Measurements from ENCODE around the gene MFSD2A. TPM values are rescaled to one million over a fixed set of nuclear protein-coding genes. Genes with fewer than 3 reads are reported as not detected.
"Not testable (repeated sequence)": the region's sequence is repeated elsewhere in the genome, so short reads cannot be mapped to it uniquely, and the experiment has no call there.

The MFSD2A gene
- total RNA-seq (2014; rRNA removed; shearing (Covaris generic); ENCODE audit: low replicate concordance), result 5.7 and 6.6 TPM in 2 replicates

DNA sequence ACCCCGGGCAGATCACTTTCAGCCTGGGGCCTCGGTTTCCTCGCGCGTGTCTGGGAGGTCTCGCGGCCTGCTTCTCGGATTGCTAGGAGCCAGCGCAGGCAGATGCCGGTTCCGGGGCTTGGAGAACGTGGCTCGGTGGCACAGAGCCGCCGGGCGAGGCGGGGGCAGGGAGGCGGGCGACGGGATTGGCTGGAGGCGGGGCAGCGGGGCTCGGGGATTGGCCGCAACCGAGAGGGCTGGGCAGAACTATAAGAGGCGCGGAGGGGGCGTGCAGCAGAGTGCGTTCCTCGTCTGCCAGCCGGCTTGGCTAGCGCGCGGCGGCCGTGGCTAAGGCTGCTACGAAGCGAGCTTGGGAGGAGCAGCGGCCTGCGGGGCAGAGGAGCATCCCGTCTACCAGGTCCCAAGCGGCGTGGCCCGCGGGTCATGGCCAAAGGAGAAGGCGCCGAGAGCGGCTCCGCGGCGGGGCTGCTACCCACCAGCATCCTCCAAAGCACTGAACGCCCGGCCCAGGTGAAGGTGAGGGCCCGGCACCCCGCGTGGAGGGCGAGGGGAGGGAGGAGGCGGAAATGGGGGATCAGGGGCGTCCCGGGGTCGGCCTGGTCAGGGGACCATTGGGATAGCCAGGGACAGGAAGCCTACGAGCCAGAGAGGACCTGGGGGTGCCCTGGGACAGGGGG lies at the start of gene MFSD2A:
Gene MFSD2A, plus strand, starts transcription at position 276 of the 677 bp plus-strand sequence. Its CDS starts 148 bp downstream, at position 424.
- in situ Hi-C loops (cut with HindIII; ENCODE audit: low pct_unique_long_range_greater_than_20kb, low sequenced_read_pairs), result no loop called here
- DNase-seq (ENCODE audit: low read depth), result peak; percentile 78

DNA sequence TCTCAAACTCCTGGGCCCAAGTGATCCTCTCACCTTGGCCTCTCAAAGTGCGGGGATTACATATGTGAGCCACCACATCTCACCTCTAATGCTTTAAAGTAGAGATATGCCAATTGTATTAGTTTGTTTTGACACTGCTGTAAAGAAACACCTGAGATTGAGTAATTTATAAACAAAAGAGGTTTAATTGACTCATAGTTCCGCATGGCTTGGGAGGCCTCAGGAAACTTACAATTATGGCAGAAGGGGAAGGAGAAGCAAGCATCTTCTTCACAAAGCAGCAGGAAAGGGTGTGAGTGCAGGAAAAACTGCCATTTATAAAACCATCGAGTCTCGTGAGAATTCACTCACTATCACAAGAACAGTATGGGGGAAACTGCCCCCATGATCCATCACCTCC lies 49.8 kb upstream of the MFSD2A start:
- in situ Hi-C loops (cut with HindIII; ENCODE audit: low pct_unique_long_range_greater_than_20kb, low sequenced_read_pairs), result no loop called here
- no peak for DNase-seq (ENCODE audit: low read depth)

DNA sequence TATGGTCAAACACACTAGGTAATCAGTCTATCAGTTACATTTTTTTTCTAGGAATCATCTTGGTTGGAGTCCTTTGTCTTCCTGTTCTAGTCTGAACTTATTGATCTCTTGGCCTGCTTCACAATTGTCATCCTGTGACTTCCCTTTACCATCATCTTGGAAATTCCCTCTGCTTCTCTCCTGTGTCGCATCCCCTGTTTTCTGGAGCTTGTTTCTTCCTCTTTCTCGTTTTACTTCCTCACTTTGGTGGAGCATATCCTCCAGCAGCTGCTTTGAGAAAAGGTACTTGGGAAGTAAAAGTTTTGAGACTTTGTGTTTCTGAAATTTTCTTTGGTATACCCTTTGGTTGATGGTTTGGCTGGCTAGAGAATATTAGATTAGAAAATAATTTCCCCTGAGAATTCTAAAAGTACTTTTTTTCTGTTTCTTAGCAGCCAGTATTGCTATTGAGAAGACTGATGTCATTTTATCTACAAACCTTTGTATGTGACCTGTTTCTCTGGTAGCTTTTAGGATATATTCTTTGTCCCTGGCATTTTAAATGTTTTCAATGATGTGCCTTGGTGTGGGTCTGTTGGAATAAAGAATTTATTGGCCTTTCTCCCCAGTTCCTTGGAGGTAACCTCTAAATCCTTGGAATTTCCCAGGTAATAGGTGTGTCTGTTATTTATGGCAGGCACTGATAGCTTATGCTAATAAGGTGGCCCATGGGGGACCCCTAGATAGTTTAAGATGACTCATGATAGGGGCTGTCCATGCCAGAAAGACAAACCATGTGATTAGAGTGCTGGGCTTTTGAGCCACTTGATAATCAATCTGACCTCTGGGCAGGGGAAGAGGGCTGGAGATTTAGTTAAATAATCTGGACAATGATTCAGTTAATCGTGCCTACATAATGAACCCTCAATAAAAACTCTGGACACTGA lies 47.2 kb upstream of the MFSD2A start:
- in situ Hi-C loops (cut with HindIII; ENCODE audit: low pct_unique_long_range_greater_than_20kb, low sequenced_read_pairs), result no loop called here

DNA sequence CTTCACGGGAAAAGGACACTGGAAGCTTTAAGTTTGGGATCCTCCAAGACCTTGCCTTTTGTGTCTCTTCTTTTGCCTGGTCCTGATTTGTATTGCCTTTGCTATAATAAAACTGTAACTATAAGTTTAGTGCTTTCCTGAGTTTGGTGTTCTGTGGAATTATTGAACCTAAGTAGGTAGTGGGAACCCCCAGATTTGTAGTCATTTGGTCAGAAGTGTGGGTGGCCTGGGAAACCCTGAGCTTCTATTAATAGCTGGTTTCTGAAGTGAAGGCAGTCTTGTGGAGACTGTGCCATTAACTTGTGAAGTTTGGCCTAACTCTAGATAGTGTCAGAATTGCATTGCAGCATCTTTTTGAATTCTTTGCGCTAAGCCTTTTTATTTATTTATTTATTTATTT lies 46.4 kb upstream of the MFSD2A start:
- DNase-seq (ENCODE audit: low read depth), result no peak
- in situ Hi-C loops (cut with HindIII; ENCODE audit: low pct_unique_long_range_greater_than_20kb, low sequenced_read_pairs), result no loop called here

More for the DNA sequence above, 47.2 kb upstream of the MFSD2A start:
- no peak for DNase-seq (ENCODE audit: low read depth)

DNA sequence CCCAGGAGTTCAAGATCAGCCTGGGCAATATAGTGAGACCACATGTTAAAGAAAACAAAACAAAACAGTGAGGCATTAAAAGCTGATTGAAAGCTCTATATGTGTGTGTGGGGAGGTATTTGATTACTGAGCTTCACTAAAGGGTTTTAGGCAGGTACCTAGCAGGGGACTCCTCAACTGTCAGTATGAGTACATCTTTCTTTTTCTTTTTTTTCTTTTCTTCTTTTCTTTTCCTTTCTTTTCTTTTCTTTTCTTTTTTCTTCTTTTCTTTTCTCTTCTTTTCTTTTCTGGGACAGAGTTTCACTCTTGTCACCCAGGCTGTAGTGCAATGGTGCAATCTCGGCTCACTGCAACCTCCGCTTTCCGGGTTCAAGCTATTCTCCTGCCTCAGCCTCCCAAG lies 44.7 kb upstream of the MFSD2A start:
- in situ Hi-C loops (cut with HindIII; ENCODE audit: low pct_unique_long_range_greater_than_20kb, low sequenced_read_pairs), result no loop called here
- no peak for DNase-seq (ENCODE audit: low read depth)

DNA sequence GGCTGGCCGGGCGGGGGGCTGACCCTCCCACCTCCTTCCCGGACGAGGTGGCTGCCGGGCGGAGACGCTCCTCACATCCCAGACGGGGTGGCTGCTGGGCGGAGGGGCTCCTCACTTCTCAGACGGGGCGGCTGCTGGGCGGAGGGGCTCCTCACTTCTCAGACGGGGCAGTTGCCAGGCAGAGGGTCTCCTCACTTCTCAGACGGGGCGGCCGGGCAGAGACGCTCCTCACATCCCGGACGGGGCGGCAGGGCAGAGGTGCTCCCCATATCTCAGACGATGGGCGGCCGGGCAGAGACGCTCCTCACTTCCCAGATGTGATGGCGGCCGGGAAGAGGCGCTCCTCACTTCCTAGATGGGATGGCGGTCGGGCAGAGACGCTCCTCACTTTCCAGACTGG lies 41.8 kb upstream of the MFSD2A start:
- DNase-seq (ENCODE audit: low read depth); in situ Hi-C loops (cut with HindIII; ENCODE audit: low pct_unique_long_range_greater_than_20kb, low sequenced_read_pairs): not testable (repeated sequence)

DNA sequence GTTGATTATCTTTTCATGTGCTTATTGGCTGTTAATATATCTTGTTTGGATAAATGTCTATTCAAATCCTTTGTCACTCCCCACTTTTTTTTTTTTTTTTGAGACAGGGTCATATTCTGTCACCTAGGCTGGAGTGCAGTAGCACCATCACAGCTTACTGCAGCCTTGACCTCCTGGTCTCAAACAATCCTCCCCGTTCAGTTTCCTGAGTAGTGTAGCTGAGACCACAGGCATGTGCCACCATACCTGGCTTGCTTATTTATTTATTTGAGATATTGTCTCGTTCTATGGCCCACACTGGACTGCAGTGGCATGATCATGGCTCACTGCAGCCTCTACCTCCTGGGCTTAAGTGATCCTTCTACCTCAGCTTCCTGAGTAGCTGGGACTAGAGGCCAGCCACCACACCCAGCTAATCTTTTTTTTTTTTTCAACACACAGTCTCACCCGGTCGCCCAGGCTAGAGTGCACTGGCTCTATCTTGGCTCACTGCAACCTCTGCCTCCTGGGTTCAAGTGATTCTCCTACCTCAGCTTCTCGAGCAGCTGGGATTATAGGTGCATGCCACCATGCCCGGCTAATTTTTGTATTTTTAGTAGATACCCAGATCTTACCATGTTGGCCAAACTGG lies 39.3 kb upstream of the MFSD2A start:
- DNase-seq (ENCODE audit: low read depth), result no peak
- in situ Hi-C loops (cut with HindIII; ENCODE audit: low pct_unique_long_range_greater_than_20kb, low sequenced_read_pairs), result no loop called here

DNA sequence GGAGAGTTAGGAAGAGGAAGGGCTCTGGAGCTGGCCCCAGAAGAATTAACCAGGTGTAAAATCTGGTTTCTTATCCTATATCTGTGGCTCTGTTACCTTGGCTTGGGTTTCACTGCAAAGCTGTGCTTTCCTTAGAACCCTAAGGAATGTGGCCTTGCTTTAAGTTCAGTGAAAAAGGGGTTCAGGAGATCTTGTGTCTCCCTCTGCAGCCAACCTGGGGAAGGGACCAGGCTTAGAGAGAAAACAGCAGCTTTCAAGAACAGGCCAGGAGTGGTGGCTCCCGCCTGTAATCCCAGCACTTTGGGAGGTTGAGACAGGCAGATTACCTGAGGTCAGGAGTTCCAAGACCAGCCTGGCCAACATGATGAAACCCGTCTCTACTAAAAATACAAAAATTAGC lies 37.1 kb upstream of the MFSD2A start:
- in situ Hi-C loops (cut with HindIII; ENCODE audit: low pct_unique_long_range_greater_than_20kb, low sequenced_read_pairs), result no loop called here
- DNase-seq (ENCODE audit: low read depth), result no peak

DNA sequence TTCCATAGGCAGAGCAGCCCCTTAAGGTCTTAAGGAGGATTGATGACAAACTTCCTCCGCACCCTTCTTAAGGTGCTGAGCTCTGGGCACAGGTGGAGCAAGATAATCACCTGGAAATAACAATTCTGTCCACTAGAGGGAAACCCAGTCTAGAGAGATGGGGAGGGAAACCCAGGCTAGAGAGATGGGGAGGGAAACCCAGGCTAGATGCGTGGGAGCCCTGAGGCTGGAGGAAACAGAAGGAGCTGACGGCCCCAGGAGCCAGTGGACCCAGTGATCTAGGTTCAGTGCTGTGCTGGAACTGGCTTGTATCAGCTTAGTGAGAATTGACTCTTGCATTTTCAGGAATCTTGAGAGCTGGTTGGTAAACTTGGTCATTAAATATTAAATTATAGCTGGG lies 35.4 kb upstream of the MFSD2A start:
- in situ Hi-C loops (cut with HindIII; ENCODE audit: low pct_unique_long_range_greater_than_20kb, low sequenced_read_pairs), result no loop called here
- peak; percentile 58 for DNase-seq (ENCODE audit: low read depth)

DNA sequence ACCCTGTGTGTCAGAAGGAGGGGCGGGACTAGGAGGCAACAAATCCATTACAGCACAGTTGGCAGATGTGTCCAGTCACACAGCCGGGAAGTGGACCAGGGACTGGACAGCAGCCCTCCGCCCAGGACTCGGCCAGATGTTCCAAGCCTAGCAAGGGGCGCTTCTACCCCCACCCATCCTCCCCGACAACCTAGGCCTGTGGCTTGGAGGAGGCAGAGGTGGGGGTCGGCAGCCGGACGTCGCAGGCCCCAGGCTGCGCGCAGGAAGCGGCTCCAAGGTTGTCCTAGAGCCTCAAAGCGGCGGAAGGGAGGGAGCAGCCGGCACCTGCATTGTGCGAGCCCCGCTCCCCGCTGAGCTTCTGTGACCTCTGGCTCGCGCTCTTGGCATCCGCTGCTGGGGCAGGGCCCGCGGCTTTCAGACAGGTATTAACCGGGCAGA lies 32.7 kb upstream of the MFSD2A start:
- in situ Hi-C loops (cut with HindIII; ENCODE audit: low pct_unique_long_range_greater_than_20kb, low sequenced_read_pairs), result no loop called here
- DNase-seq (ENCODE audit: low read depth), result no peak

DNA sequence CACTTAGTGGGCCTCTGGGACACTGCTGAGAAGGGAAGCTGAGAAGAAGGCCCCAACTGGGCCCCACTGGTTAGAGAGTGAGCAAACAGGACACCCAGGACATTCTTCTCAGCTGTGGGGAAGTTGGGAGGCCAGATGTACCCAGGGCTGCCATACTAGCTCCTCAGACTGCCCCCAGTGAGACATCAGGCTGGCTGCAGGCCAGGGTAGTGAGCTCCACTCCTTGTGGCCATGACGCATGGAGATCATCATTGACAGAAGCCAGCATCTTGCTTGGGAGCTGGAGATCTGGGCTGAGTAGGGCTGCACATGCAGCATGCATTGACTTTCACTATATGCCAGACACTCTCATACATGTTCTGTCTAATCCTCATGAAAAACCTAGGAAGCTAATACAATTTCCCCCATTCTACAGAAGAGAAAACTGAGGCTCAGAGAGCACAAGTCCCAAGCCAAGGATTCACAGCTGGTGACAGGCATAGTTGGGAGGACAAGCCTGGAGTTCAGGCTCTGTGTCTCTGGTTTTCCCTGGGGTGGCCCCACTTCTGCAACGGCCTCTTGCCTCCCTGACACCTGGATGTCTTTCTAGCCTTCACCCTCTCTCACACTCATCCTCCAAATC lies 29.1 kb upstream of the MFSD2A start:
- in situ Hi-C loops (cut with HindIII; ENCODE audit: low pct_unique_long_range_greater_than_20kb, low sequenced_read_pairs), result no loop called here
- DNase-seq (ENCODE audit: low read depth), result no peak

DNA sequence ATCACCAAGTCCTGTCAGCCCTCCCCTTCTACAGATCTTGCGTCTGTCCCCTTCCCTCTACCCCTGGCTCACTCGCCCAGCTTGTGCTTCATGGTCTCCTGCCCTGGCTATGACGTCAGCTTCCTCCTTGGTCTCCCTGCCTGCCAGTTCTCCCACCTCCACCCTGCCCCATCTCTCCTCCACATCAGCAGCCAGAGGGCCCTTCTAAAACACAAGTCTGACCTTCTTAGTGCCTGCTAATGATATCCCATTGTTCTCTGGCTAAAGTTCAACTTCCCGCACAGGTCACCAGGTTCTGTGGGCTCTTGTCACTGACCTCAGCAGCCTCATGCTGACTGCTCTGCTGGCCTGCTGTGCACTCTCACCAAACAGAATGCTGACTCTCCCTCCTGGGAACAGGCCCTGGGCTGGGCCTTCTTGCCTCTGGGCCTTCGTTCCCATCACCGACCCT lies 28.6 kb upstream of the MFSD2A start:
- in situ Hi-C loops (cut with HindIII; ENCODE audit: low pct_unique_long_range_greater_than_20kb, low sequenced_read_pairs), result no loop called here
- peak; percentile 45 for DNase-seq (ENCODE audit: low read depth)

DNA sequence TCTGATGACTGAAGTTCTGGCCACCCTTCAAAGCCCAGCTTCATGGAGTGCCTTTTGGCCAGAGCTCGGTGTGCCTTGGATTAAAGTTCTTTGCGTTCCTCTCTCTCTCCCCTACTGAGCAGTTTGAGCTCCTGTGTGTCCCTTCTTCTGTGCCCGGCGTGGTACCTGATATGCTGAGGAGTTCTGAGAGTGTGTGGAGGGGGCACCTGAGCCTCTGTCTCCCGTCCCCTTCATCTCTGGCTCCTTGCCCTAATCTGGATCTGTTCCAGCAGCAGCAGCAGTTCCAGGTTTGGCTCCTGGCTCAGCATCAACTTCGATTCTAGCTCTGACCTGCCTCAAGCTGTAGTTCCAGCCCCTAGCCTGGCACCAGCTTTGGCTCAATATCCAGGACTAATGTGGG lies 28.1 kb upstream of the MFSD2A start:
- DNase-seq (ENCODE audit: low read depth), result no peak
- in situ Hi-C loops (cut with HindIII; ENCODE audit: low pct_unique_long_range_greater_than_20kb, low sequenced_read_pairs), result no loop called here

DNA sequence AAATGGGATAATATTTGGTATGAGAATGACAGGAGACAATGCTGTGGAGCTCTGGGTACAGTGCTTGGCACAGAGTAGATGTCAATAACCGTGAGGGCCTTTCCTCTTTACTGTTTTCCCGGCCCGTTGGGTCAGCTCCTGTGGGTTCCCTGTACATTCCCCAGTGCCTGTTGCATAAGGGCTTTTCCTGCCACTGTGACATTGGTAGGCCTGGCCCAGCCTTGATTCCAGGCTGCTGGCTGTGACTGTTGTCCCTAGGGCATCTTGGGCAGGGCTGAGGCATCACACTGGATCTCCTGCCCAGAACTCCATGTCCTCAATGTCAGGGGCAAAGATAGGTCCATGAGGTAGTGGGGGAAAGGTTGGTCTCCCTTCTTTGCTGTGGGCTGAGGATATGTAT lies 27.4 kb upstream of the MFSD2A start:
- in situ Hi-C loops (cut with HindIII; ENCODE audit: low pct_unique_long_range_greater_than_20kb, low sequenced_read_pairs), result no loop called here
- no peak for DNase-seq (ENCODE audit: low read depth)

DNA sequence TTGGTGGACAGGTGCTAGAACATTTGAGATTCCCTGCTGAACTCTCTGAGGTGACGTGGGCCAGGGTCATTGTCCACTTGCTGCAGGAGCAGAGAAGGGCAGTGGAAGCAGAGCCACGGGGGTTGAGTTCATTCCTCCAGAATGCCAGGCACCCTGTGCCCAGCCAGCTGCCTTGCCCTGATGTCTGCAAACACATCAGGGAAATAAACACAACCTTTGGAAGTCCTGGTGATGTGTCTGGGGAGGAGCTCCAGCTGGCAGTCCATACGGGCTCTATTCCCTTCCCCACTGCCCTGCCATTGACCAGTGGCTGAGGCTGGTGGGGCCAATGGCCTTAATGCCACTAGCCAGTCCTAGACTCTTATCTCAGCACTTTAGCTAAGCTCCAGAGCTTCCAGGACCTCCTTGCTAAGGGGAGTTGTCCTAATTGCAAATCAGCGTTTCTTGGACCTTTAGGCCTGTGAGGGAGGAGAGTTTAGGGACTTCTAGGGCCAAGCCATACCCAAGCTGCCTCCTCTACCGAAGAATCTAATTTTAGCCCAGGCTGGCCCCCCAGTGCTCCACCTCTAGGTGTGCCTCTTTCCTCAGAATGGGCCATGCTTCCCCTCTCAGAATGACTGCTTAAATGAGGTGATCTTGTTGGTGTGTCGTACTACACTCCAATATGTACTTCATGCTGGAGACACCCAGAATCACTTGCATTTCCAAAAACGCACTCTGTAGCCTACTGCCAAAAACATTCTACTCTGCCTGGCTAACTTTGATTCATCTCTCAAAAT lies 25.9 kb upstream of the MFSD2A start:
- in situ Hi-C loops (cut with HindIII; ENCODE audit: low pct_unique_long_range_greater_than_20kb, low sequenced_read_pairs), result no loop called here
- no peak for DNase-seq (ENCODE audit: low read depth)

DNA sequence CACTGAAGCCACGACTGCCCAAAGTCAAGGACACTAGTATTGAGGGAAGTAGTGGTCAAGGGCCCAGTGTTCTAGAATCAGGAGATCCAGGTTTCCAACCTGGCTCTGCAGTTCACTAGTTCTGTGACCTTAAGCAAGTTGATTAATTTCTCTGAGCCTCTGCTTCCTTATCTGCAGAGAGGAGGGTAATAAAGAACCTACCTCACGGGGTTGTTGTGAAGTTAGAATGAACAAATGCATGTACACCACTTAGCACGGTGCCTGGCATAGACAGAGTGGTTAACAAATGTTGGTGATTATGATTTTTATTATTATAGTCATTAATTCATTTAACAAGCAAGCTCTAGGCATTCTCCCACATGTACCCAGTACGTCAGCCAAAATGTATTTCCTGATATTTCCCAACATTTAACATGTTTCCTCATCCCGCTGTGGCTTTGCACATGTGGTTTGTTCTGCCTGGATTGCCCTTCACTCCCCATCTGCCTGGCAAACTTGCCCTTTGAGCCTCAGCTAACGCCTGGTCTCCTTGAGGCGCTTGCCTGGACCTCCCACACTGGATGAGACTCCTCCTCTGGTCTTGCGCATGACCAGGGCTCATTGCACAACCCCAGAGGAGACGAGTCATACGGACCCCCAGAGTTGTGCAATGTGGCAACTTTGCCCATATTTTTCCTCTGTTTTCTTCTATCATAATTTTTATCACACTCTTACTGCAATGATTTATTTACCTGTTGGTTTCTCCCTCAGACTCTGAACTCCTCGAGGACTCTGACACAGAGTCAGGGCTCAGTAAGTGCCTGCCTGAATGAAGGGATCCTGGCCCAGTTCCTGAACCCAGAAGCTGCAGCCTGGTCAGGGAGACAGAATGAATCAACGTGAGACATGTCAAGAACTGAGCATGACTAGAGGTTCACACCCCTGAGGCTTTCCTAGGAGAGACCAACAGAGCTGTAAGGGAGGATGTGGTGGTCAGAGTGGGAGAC lies 20.7 kb upstream of the MFSD2A start:
- DNase-seq (ENCODE audit: low read depth), result no peak
- in situ Hi-C loops (cut with HindIII; ENCODE audit: low pct_unique_long_range_greater_than_20kb, low sequenced_read_pairs), result no loop called here

Data from Caki2 (cell line).